Stomach (tissue), 4 donors: ENCODE measurements around the gene UNC79.

Experiments used
- EP300 ChIP-seq: sonication (generic); formaldehyde crosslinking; IDR thresholded peaks from one replicate; pipeline ENCODE4 v1.6.1; 2017; ENCODE audit warnings: antibody characterized with exemption
- POLR2AphosphoS5 ChIP-seq, 3 donors: sonication (generic); formaldehyde crosslinking; IDR thresholded peaks; one replicate each; pipeline ENCODE4 v1.6.1; 2016; ENCODE audit warnings: antibody characterized with exemption in 3 of 3
- TF ChIP-seq, protein P1 (sequence below), 7 experiments: fragments of 450-650 bp in 4 of 7; fragments of 200-600 bp in 3 of 7; sonication (generic) in 3 of 7; IDR thresholded peaks; one replicate each; pipeline ENCODE4 v1.5.1; 2016 to 2019; ENCODE audit warnings: antibody characterized with exemption in 7 of 7, control low read depth in 2 of 7, mild to moderate bottlenecking in 1 of 7

DNA sequence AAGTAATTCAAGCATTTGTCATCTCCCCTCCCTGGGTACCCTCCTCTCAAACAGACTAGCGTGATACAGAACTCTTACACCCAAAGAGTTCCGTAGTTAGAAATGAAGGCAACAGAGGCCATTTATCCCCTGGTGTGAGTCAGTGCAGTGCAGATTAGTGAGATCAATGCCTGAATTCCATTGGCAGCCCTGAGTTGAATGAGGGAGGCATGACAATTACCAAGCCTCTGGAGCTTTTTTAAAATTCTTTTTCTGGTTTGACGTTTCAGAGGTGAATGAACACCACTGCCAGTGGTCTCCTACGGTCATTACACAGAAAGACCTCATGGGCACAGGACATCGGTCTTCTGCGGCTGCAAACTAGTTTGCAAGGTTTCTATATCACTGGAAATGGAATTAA is 263.2 kb downstream of the UNC79 start:
- TF ChIP-seq, protein P1, sequence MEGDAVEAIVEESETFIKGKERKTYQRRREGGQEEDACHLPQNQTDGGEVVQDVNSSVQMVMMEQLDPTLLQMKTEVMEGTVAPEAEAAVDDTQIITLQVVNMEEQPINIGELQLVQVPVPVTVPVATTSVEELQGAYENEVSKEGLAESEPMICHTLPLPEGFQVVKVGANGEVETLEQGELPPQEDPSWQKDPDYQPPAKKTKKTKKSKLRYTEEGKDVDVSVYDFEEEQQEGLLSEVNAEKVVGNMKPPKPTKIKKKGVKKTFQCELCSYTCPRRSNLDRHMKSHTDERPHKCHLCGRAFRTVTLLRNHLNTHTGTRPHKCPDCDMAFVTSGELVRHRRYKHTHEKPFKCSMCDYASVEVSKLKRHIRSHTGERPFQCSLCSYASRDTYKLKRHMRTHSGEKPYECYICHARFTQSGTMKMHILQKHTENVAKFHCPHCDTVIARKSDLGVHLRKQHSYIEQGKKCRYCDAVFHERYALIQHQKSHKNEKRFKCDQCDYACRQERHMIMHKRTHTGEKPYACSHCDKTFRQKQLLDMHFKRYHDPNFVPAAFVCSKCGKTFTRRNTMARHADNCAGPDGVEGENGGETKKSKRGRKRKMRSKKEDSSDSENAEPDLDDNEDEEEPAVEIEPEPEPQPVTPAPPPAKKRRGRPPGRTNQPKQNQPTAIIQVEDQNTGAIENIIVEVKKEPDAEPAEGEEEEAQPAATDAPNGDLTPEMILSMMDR (IDR thresholded peaks at IDR 0.05), result no peak
- TF ChIP-seq POLR2AphosphoS5 (IDR thresholded peaks at IDR 0.05), result no peak
- TF ChIP-seq EP300, result no peak
